HepG2 (cell line): Measurements from ENCODE around the gene HCRTR1. TPM values are rescaled to one million over a fixed set of nuclear protein-coding genes. Genes with fewer than 3 reads are reported as not detected.
A peak's percentile ranks its signal among the peaks of the same experiment; 100 is the strongest.

Source experiments
- ATAC-seq: fragments of 200-7000 bp; cut with Tn5 transposase; 3 replicates; pipeline ENCODE4 v1.9.1; 2020; ENCODE audit warnings: mild to moderate bottlenecking, moderate library complexity
- BruUV-seq: library from RNA; stranded (reverse); fragments of 400-500 nt; replicated peaks from 2 replicates; lab custom pipeline; 2021; lab: Mats Ljungman, UMichigan
- CTCF ChIA-PET: fragments of 300-600 bp; formaldehyde crosslinking; extraction: SDS; loops from one replicate; lab custom pipeline; 2021; ENCODE audit warnings: low total read pairs, inconsistent platforms, low intra/inter-chr PET ratio; lab: Yijun Ruan, JAX
- POLR2A ChIA-PET: fragments of 350-600 bp; sonication (Branson Sonifier 250); formaldehyde crosslinking; loops from one replicate; lab custom pipeline; 2020; ENCODE audit warnings: antibody characterized with exemption, inconsistent platforms; lab: Yijun Ruan, JAX
- DNase-seq: peaks from one replicate; pipeline ENCODE4 v3.0.0-alpha.2; 2015; ENCODE audit warnings: low spot score
- FAIRE-seq: peaks from 3 replicates; lab custom pipeline; 2011; peaks lifted over from hg19 to GRCh38; lab: Jason Lieb, UNC
- H2AFZ ChIP-seq: one replicate; pipeline ENCODE4 v1.6.1; 2011; ENCODE audit warnings: low read length, inconsistent platforms
- H3K27ac ChIP-seq: fragments of 300-600 bp; 3 replicates; pipeline ENCODE4 v1.8.0; 2011; ENCODE audit warnings: mixed run types, mild to moderate bottlenecking, mixed read lengths, low read length, inconsistent platforms; ENCODE audit not compliant: insufficient read depth; ENCODE audit errors: extremely low read length
- H3K27me3 ChIP-seq, 2 experiments: fragments of 200-600 bp in 1 of 2; 2 replicates in 1 of 2; 3 replicates in 1 of 2; pipeline versions ENCODE4 v1.6.0 to v1.8.0; 2011; ENCODE audit warnings: low read length in 2 of 2, mild to moderate bottlenecking in 2 of 2, moderate library complexity in 2 of 2, inconsistent platforms in 1 of 2; ENCODE audit not compliant: insufficient read depth in 2 of 2, control insufficient read depth in 1 of 2
- H3K36me3 ChIP-seq, 2 experiments: fragments of 200-600 bp in 1 of 2; replicated peaks in 1 of 2; 2 replicates in 1 of 2; 3 replicates in 1 of 2; pipeline versions ENCODE4 v1.5.1 to v1.8.0; 2011; ENCODE audit warnings: low read length in 2 of 2, inconsistent platforms in 1 of 2; ENCODE audit not compliant: insufficient read depth in 2 of 2, control insufficient read depth in 1 of 2
- H3K4me1 ChIP-seq: 2 replicates; pipeline ENCODE4 v1.5.1; 2012; ENCODE audit warnings: low read length, inconsistent platforms; ENCODE audit not compliant: insufficient read depth
- H3K4me2 ChIP-seq: 2 replicates; pipeline ENCODE4 v1.6.0; 2011; ENCODE audit warnings: low read depth, low read length, inconsistent platforms
- H3K4me3 ChIP-seq, 3 experiments: fragments of 200-600 bp in 1 of 3; sonication (generic), shearing (Covaris generic) in 1 of 3; replicated peaks in 1 of 3; 2 replicates each; pipeline ENCODE4 v1.5.1; 2011 to 2016; ENCODE audit warnings: low read length in 3 of 3, inconsistent platforms in 2 of 3, low read depth in 2 of 3, mild to moderate bottlenecking in 2 of 3, control low read depth in 1 of 3, mixed read lengths in 1 of 3; ENCODE audit not compliant: insufficient read depth in 1 of 3
- H3K79me2 ChIP-seq: one replicate; pipeline ENCODE4 v1.6.1; 2011; ENCODE audit warnings: low read length, inconsistent platforms; ENCODE audit not compliant: insufficient read depth
- H3K9ac ChIP-seq: 2 replicates; pipeline ENCODE4 v1.6.0; 2011; ENCODE audit warnings: mild to moderate bottlenecking, low read depth, low read length, inconsistent platforms; ENCODE audit not compliant: insufficient read depth
- H3K9me3 ChIP-seq: 2 replicates; pipeline ENCODE4 v1.5.1; 2012; ENCODE audit warnings: mild to moderate bottlenecking, low read length
- H4K20me1 ChIP-seq: 2 replicates; pipeline ENCODE4 v1.6.0; 2011; ENCODE audit warnings: inconsistent platforms, mild to moderate bottlenecking, low read length, moderate library complexity; ENCODE audit not compliant: insufficient read depth
- NBN ChIP-seq: fragments of 450-650 bp; conservative IDR thresholded peaks from 2 replicates; pipeline ENCODE4 v1.6.1; 2017
- PPARG ChIP-seq: conservative IDR thresholded peaks from 2 replicates; pipeline ENCODE4 v1.6.1; 2016; ENCODE audit warnings: missing biosample characterization, missing genetic modification reagents
- RBFOX2 ChIP-seq: fragments of 200-400 bp; formaldehyde crosslinking; IDR thresholded peaks from 2 replicates; pipeline ENCODE4 v1.6.1; 2017; ENCODE audit warnings: low read depth, mild to moderate bottlenecking, low read length
- WGBS: methylation state at CpG from one replicate; pipeline ENCODE4 v1.1.6; 2017; ENCODE audit warnings: low lambda C conversion rate; 5-methylcytosine and 5-hydroxymethylcytosine counted together
- in situ Hi-C: cut with HindIII; loops from 2 replicates; pipeline ENCODE4 v1.10.0; 2017; ENCODE audit warnings: low pct_unique_long_range_greater_than_20kb; ENCODE audit not compliant: extremely low pct_ligation_motif_present
- intact Hi-C: fragments of 100-400 bp; cut with micrococcal nuclease; formaldehyde crosslinking; loops from one replicate; pipeline ENCODE4 v1.10.0; 2022; ENCODE audit not compliant: unreplicated experiment
- polyA plus RNA-seq, 8 experiments: library from polyadenylated mRNA; depleted of rRNA in 3 of 8; stranded (reverse) in 7 of 8; unstranded in 1 of 8; fragments of >200 nt; fragmentation: Illumina TruSeq in 4 of 8; extraction: Trizol in 4 of 8; gene quantifications; 2 replicates each; pipeline versions ENCODE4 v1.2.1 to v1.2.3, GENCODE V29; 2011 to 2016; ENCODE audit warnings: low read depth in 4 of 8, missing spikeins in 1 of 8, mixed read lengths in 1 of 8; ENCODE audit not compliant: insufficient read depth in 1 of 8
- total RNA-seq, 5 experiments: library from RNA; depleted of rRNA; stranded (reverse); fragments of >200 nt; fragmentation: Illumina TruSeq; extraction: Trizol; gene quantifications; 2 replicates each; pipeline ENCODE4 v1.2.3, GENCODE V29; 2016; ENCODE audit warnings: low read depth in 1 of 5
- TF ChIP-seq, protein P1 (sequence below): sonication (generic); formaldehyde crosslinking; IDR thresholded peaks from 2 replicates; pipeline ENCODE4 v1.4.0; 2020; ENCODE audit warnings: missing genetic modification reagents, borderline replicate concordance
- TF ChIP-seq, protein P2 (sequence below): sonication (generic); formaldehyde crosslinking; IDR thresholded peaks from 2 replicates; pipeline ENCODE4 v1.4.0; 2020; ENCODE audit warnings: missing genetic modification reagents

The HCRTR1 gene
- total and polyA plus RNA-seq, 2 of the 13 experiments (the other 11 are each of a cell fraction or from before 2014, with no cell fraction given): not detected

DNA sequence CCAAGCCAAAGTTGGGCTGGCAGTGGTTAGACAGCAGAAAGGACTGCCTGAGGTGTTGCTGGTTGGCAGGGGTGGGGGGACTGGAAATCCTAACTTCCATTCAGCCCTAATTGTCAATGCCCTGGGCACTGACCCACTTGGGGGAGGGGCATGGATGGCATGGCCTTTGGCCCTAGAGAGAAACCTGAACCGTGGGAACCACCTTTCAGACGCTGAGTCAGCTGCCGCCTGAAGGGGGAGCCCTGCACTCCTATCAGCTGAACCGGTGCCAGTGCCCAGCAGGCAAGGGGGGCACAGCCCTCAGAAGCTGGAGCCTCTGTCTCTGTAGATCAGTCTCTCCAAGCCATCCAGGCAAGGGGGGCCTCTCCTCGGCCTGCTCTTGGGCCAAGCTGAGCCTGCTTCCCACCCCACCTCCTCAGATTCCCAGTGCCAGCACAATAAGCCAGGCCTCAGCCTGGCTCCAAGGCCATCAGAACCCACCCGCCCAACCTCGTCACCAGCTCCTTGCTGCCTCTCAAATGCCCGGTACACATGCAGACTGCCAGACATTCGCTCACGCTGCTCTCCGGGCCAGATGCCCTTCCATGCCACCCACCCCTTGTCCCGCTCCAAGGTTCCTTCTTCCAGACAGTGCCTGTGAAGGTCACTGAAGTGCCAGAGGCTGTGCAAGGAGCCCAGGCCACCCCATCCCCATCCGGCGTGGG is 29.6 kb upstream of the HCRTR1 start (continued):
- TF ChIP-seq, protein P1, sequence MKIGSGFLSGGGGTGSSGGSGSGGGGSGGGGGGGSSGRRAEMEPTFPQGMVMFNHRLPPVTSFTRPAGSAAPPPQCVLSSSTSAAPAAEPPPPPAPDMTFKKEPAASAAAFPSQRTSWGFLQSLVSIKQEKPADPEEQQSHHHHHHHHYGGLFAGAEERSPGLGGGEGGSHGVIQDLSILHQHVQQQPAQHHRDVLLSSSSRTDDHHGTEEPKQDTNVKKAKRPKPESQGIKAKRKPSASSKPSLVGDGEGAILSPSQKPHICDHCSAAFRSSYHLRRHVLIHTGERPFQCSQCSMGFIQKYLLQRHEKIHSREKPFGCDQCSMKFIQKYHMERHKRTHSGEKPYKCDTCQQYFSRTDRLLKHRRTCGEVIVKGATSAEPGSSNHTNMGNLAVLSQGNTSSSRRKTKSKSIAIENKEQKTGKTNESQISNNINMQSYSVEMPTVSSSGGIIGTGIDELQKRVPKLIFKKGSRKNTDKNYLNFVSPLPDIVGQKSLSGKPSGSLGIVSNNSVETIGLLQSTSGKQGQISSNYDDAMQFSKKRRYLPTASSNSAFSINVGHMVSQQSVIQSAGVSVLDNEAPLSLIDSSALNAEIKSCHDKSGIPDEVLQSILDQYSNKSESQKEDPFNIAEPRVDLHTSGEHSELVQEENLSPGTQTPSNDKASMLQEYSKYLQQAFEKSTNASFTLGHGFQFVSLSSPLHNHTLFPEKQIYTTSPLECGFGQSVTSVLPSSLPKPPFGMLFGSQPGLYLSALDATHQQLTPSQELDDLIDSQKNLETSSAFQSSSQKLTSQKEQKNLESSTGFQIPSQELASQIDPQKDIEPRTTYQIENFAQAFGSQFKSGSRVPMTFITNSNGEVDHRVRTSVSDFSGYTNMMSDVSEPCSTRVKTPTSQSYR (CRISPR knock-in tag): peak; percentile 88
- TF ChIP-seq PPARG (CRISPR knock-in tag): 0 out of 2 replicates have a peak, but pooled peaks have one; percentile 19
- TF ChIP-seq, protein P2, sequence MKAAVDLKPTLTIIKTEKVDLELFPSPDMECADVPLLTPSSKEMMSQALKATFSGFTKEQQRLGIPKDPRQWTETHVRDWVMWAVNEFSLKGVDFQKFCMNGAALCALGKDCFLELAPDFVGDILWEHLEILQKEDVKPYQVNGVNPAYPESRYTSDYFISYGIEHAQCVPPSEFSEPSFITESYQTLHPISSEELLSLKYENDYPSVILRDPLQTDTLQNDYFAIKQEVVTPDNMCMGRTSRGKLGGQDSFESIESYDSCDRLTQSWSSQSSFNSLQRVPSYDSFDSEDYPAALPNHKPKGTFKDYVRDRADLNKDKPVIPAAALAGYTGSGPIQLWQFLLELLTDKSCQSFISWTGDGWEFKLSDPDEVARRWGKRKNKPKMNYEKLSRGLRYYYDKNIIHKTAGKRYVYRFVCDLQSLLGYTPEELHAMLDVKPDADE: no peak

DNA sequence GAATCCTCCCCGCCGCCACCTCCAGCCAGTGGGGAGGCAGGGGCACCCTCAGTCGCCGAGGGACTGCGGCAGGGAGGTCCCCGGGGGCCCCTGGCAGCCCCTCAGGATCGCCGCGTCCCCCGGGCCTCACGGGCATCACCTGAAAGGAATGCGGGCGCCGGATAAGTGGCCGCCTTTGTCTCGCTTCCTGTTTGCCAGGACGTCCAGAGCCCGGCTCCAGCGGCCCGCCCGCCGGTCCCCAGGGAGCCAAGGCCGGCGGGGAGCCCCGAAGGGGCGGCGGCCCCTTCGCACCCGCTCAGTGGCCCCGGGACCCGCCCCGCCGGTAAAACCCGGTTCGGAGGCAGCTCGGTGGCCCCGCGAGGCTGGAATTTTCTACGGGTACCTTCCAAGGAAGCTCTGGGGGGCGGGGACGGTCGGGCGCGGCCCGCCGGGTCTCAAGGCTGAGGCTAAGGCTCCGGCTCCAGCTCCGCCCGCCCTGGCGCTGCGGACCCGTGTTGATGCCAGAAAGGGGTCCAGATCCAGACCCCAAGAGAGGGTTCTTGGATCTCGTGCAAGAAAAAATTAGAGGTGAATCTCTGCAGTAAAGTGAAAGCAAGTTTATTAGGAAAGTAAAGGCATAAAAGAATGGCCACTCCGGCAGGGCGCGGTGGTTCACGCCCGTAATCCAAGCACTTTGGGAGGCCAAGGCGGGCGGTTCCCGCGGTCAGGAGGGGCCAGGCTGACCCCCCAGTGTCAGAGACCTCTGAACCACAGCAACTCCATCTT is 28.6 kb upstream of the HCRTR1 start:
- no peaks in the 10 kb centered on the region for H3K9me3 ChIP-seq
- peaks cover 4 to 10% of the 10 kb centered on the region in 2 experiments; a peak in 2 of 5 replicates for H3K36me3 ChIP-seq
- H4K20me1 ChIP-seq: no peaks in the 10 kb centered on the region
- BruUV-seq: no TSS peak
- intact Hi-C loops (no loop called here), in situ Hi-C loops (no loop called here)
- peaks cover 7% of the 10 kb centered on the region for H3K4me1 ChIP-seq
- H3K79me2 ChIP-seq: no peaks in the 10 kb centered on the region
- WGBS: 79% methylated on average over 24 of the region's 62 CpGs
- ChIA-PET CTCF (interaction anchor here (7.6 kb wide), 1 partner anchor 25 kb away, joined by 106 read pairs; no protein-coding TSS in a partner anchor), POLR2A (no interaction called here)
- no peak overlapping the region for H3K4me2 ChIP-seq
- peaks cover 0 to 9% of the 10 kb centered on the region in 2 experiments; a peak in 1 of 5 replicates for H3K27me3 ChIP-seq
- H2AFZ ChIP-seq: no peak overlapping the region
- no peak overlapping the region for H3K9ac ChIP-seq
- no peak for ATAC-seq
- H3K4me3 ChIP-seq: no peak overlapping the region
- TF ChIP-seq NBN (no peak), RBFOX2 (peak; percentile 51)
- no peak for DNase-seq
- no peak for FAIRE-seq
- H3K27ac ChIP-seq: no peak overlapping the region
